H1 (cell line): Measurements from ENCODE around the gene CENPX. TPM values are rescaled to one million over a fixed set of nuclear protein-coding genes. Genes with fewer than 3 reads are reported as not detected.

ENCODE experiments used
- CTCF ChIA-PET: fragments of 300-600 bp; sonication (Branson Sonifier 250); formaldehyde crosslinking; loops from one replicate; lab custom pipeline; 2021; ENCODE audit not compliant: partially characterized antibody; lab: Charles Lee
- POLR2A ChIA-PET: fragments of 300-600 bp; sonication (Branson Sonifier 250); formaldehyde crosslinking; loops from one replicate; lab custom pipeline; 2021; ENCODE audit warnings: inconsistent platforms; ENCODE audit not compliant: partially characterized antibody; lab: Charles Lee
- DNase-seq, 2 experiments: peaks; one replicate each; pipeline versions ENCODE4 v3.0.0 to v3.0.0-alpha.2; 2010 to 2022; ENCODE audit warnings: low spot score in 2 of 2, low read depth in 1 of 2, mixed read lengths in 1 of 2
- FAIRE-seq: peaks from 2 replicates; lab custom pipeline; 2011; peaks lifted over from hg19 to GRCh38; lab: Jason Lieb, UNC
- H2AFZ ChIP-seq: 2 replicates; pipeline ENCODE4 v1.8.1; 2012; ENCODE audit warnings: low read length, inconsistent platforms
- H2AK5ac ChIP-seq: 2 replicates; pipeline ENCODE4 v1.6.1; 2013; ENCODE audit warnings: low read depth, low read length
- H2BK120ac ChIP-seq: replicated peaks from 2 replicates; pipeline ENCODE3; 2013; ENCODE audit warnings: low read depth, low read length, inconsistent platforms
- H2BK12ac ChIP-seq: 2 replicates; pipeline ENCODE4 v1.6.1; 2013; ENCODE audit warnings: low read depth, low read length
- H2BK15ac ChIP-seq: 2 replicates; pipeline ENCODE4 v1.6.1; 2013; ENCODE audit warnings: low read length
- H2BK20ac ChIP-seq: 2 replicates; pipeline ENCODE4 v1.6.1; 2013; ENCODE audit warnings: low read length
- H2BK5ac ChIP-seq: 2 replicates; pipeline ENCODE4 v1.6.1; 2013; ENCODE audit warnings: low read depth, low read length
- H3K14ac ChIP-seq: 2 replicates; pipeline ENCODE4 v1.6.1; 2013; ENCODE audit warnings: inconsistent platforms; ENCODE audit not compliant: insufficient read length
- H3K18ac ChIP-seq: 2 replicates; pipeline ENCODE4 v1.6.1; 2013; ENCODE audit warnings: low read length; ENCODE audit errors: extremely low read depth
- H3K23ac ChIP-seq: 2 replicates; pipeline ENCODE4 v1.6.1; 2013; ENCODE audit warnings: inconsistent platforms; ENCODE audit not compliant: insufficient read length
- H3K23me2 ChIP-seq: 2 replicates; pipeline ENCODE4 v1.6.1; 2013; ENCODE audit warnings: low read depth, low read length
- H3K27ac ChIP-seq: 2 replicates; pipeline ENCODE4 v1.6.1; 2011; ENCODE audit warnings: low read depth, low read length, inconsistent platforms
- H3K27me3 ChIP-seq, 4 experiments: replicated peaks in 1 of 4; 1 replicate in 1 of 4; 2 replicates in 3 of 4; pipeline versions ENCODE4 v1.6.1 to v1.8.1; 2011 to 2013; ENCODE audit warnings: low read length in 3 of 4, mild to moderate bottlenecking in 3 of 4, inconsistent platforms in 2 of 4, mixed read lengths in 2 of 4, moderate library complexity in 1 of 4; ENCODE audit not compliant: control insufficient read depth in 3 of 4, insufficient read depth in 3 of 4; ENCODE audit errors: extremely low read depth in 1 of 4
- H3K36me3 ChIP-seq, 4 experiments: 2 replicates each; pipeline versions ENCODE4 v1.6.1 to v1.8.1; 2011 to 2013; ENCODE audit warnings: mild to moderate bottlenecking in 4 of 4, low read length in 3 of 4, moderate library complexity in 2 of 4, control low read depth in 1 of 4, inconsistent platforms in 1 of 4; ENCODE audit not compliant: insufficient read depth in 4 of 4, control insufficient read depth in 2 of 4
- H3K4ac ChIP-seq: replicated peaks from 2 replicates; pipeline ENCODE3; 2013; ENCODE audit warnings: low read length, low read depth, mixed read lengths, inconsistent platforms; ENCODE audit not compliant: insufficient read length
- H3K4me1 ChIP-seq, 4 experiments: replicated peaks in 1 of 4; 1 replicate in 1 of 4; 2 replicates in 3 of 4; pipeline versions ENCODE4 v1.6.1 to v1.8.1; 2011 to 2013; ENCODE audit warnings: low read length in 3 of 4, inconsistent platforms in 2 of 4, mixed read lengths in 1 of 4; ENCODE audit not compliant: insufficient read depth in 4 of 4, control insufficient read depth in 3 of 4
- H3K4me2 ChIP-seq, 2 experiments: 2 replicates each; pipeline versions ENCODE4 v1.6.1 to v1.8.1; 2011 to 2013; ENCODE audit warnings: low read depth in 2 of 2, low read length in 2 of 2, control low read depth in 1 of 2, inconsistent platforms in 1 of 2, mild to moderate bottlenecking in 1 of 2; ENCODE audit not compliant: insufficient read depth in 1 of 2
- H3K4me3 ChIP-seq, 4 experiments: fragments of 200-600, 300-600 bp in 1 of 4; sonication (generic), shearing (Covaris generic), sonication (Bioruptor Twin) in 1 of 4; 2 replicates each; pipeline versions ENCODE4 v1.5.1 to v1.8.1; 2011 to 2016; ENCODE audit warnings: low read length in 4 of 4, low read depth in 3 of 4, control low read depth in 2 of 4, inconsistent platforms in 2 of 4, mild to moderate bottlenecking in 2 of 4, mixed read lengths in 1 of 4, moderate library complexity in 1 of 4; ENCODE audit not compliant: insufficient read depth in 2 of 4; ENCODE audit errors: extremely low read depth in 1 of 4
- H3K56ac ChIP-seq: replicated peaks from 2 replicates; pipeline ENCODE3; 2013; ENCODE audit warnings: low read depth, mild to moderate bottlenecking, mixed read lengths, low read length, inconsistent platforms; ENCODE audit not compliant: insufficient read length
- H3K79me1 ChIP-seq: 2 replicates; pipeline ENCODE4 v1.6.1; 2013; ENCODE audit warnings: low read depth, low read length, control low read depth
- H3K79me2 ChIP-seq, 2 experiments: 2 replicates each; pipeline versions ENCODE4 v1.6.1 to v1.8.1; 2012 to 2013; ENCODE audit warnings: low read length in 2 of 2, mild to moderate bottlenecking in 2 of 2, inconsistent platforms in 1 of 2; ENCODE audit not compliant: insufficient read depth in 2 of 2, control insufficient read depth in 1 of 2
- H3K9ac ChIP-seq, 4 experiments: replicated peaks in 1 of 4; 1 replicate in 1 of 4; 2 replicates in 3 of 4; pipeline versions ENCODE4 v1.6.1 to v1.8.1; 2011 to 2013; ENCODE audit warnings: low read depth in 3 of 4, low read length in 3 of 4, control low read depth in 2 of 4, mild to moderate bottlenecking in 2 of 4, moderate library complexity in 2 of 4, inconsistent platforms in 1 of 4; ENCODE audit errors: extremely low read depth in 1 of 4
- H3K9me3 ChIP-seq, 2 experiments: 2 replicates each; pipeline versions ENCODE4 v1.6.1 to v1.8.1; 2012 to 2013; ENCODE audit warnings: mild to moderate bottlenecking in 2 of 2, moderate library complexity in 2 of 2, control low read depth in 1 of 2, inconsistent platforms in 1 of 2, low read depth in 1 of 2, low read length in 1 of 2, mixed read lengths in 1 of 2; ENCODE audit not compliant: insufficient read depth in 2 of 2
- H4K20me1 ChIP-seq, 2 experiments: replicated peaks in 1 of 2; 2 replicates each; pipeline versions ENCODE3 to v1.8.1; 2011 to 2013; ENCODE audit warnings: inconsistent platforms in 2 of 2, low read length in 2 of 2, mild to moderate bottlenecking in 1 of 2; ENCODE audit not compliant: insufficient read depth in 2 of 2, control insufficient read depth in 1 of 2
- H4K5ac ChIP-seq: 2 replicates; pipeline ENCODE4 v1.6.1; 2013; ENCODE audit warnings: low read length, low read depth, mixed read lengths, inconsistent platforms; ENCODE audit not compliant: insufficient read length
- H4K8ac ChIP-seq: 2 replicates; pipeline ENCODE4 v1.8.0; 2013; ENCODE audit warnings: mild to moderate bottlenecking, moderate library complexity, low read length, inconsistent platforms; ENCODE audit not compliant: insufficient read depth; ENCODE audit errors: extremely low read depth
- H4K91ac ChIP-seq: replicated peaks from 2 replicates; pipeline ENCODE3; 2013; ENCODE audit warnings: low read length, mixed read lengths, inconsistent platforms; ENCODE audit not compliant: insufficient read length
- EGR1 ChIP-seq: IDR thresholded peaks from 2 replicates; pipeline ENCODE4 v1.6.1; 2011; ENCODE audit warnings: low read depth, low read length, borderline replicate concordance
- GTF2F1 ChIP-seq: IDR thresholded peaks from 2 replicates; pipeline ENCODE4 v1.6.1; 2012; ENCODE audit warnings: low read depth, low read length, improper control_type of control experiment, borderline replicate concordance
- HDAC2 ChIP-seq, 2 experiments: fragments of 300-600 bp in 1 of 2; sonication (generic) in 1 of 2; IDR thresholded peaks; 2 replicates each; pipeline ENCODE4 v1.6.1; 2011 to 2012; ENCODE audit warnings: low read depth in 2 of 2, low read length in 2 of 2, mild to moderate bottlenecking in 2 of 2, moderate library complexity in 2 of 2, borderline replicate concordance in 1 of 2, inconsistent platforms in 1 of 2
- JUN ChIP-seq: IDR thresholded peaks from 2 replicates; pipeline ENCODE4 v1.6.1; 2011; ENCODE audit warnings: low read depth, mild to moderate bottlenecking, improper control_type of control experiment, low read length
- NRF1 ChIP-seq: IDR thresholded peaks from 2 replicates; pipeline ENCODE4 v1.6.1; 2011; ENCODE audit warnings: mild to moderate bottlenecking, low read depth, low read length, improper control_type of control experiment
- PHF8 ChIP-seq: fragments of 200-600 bp; sonication (generic); conservative IDR thresholded peaks from 2 replicates; pipeline ENCODE4 v1.7.1; 2012; ENCODE audit warnings: low read depth, mild to moderate bottlenecking, inconsistent platforms, low read length, moderate library complexity
- POLR2AphosphoS5 ChIP-seq: IDR thresholded peaks from 2 replicates; pipeline ENCODE4 v1.6.1; 2011; ENCODE audit warnings: low read depth, low read length
- SIX5 ChIP-seq: IDR thresholded peaks from 2 replicates; pipeline ENCODE4 v1.6.1; 2011; ENCODE audit warnings: mild to moderate bottlenecking, low read depth, low read length
- SRF ChIP-seq: IDR thresholded peaks from 2 replicates; pipeline ENCODE4 v1.6.1; 2011; ENCODE audit warnings: mild to moderate bottlenecking, low read depth, low read length, moderate library complexity
- SUZ12 ChIP-seq: fragments of 200-600 bp; sonication (generic); IDR thresholded peaks from 2 replicates; pipeline ENCODE4 v1.6.1; 2012; ENCODE audit warnings: mild to moderate bottlenecking, inconsistent platforms, low read length, moderate library complexity, mixed read lengths
- WGBS, 2 experiments: shearing (Covaris generic) in 1 of 2; methylation state at CpG; one replicate each; pipeline versions ENCODE4 v1.1.6 to v1.1.7; 2013 to 2015; ENCODE audit warnings: low lambda C conversion rate in 2 of 2, mixed read lengths in 2 of 2, inconsistent platforms in 1 of 2, low coverage in 1 of 2, missing lambda C conversion rate in 1 of 2; ENCODE audit not compliant: insufficient replicate concordance in 2 of 2, insufficient coverage in 1 of 2, insufficient read length in 1 of 2; ENCODE audit errors: extremely low coverage in 1 of 2, missing lambda C conversion rate in 1 of 2; 5-methylcytosine and 5-hydroxymethylcytosine counted together
- polyA plus RNA-seq, 7 experiments: library from polyadenylated mRNA; depleted of rRNA in 3 of 7; stranded (reverse) in 5 of 7; unstranded in 2 of 7; fragments of >200 nt in 5 of 7; fragments of 200-250 nt in 2 of 7; gene quantifications; 1 replicate in 5 of 7; 2 replicates in 1 of 7; 4 replicates in 1 of 7; pipeline versions ENCODE4 v1.2.1 to v1.2.3, GENCODE V29; 2011 to 2013; ENCODE audit warnings: missing spikeins in 2 of 7, mixed read lengths in 2 of 7
- total RNA-seq: library from RNA; stranded (reverse); fragmentation: NEBNext Ultra II Directional; extraction: Animal tissue kit (Norgen Biotek cat#: 25700); gene quantifications from 2 replicates; pipeline ENCODE4 v1.2.1, GENCODE V29; 2021
- TF ChIP-seq, protein P1 (sequence below): IDR thresholded peaks from 2 replicates; pipeline ENCODE4 v1.6.1; 2011; ENCODE audit warnings: low read length, improper control_type of control experiment

The CENPX gene
- total and polyA plus RNA-seq, 2 of the 8 experiments (the other 6 are each of a cell fraction or from before 2014, with no cell fraction given) = 116 to 122 TPM

DNA sequence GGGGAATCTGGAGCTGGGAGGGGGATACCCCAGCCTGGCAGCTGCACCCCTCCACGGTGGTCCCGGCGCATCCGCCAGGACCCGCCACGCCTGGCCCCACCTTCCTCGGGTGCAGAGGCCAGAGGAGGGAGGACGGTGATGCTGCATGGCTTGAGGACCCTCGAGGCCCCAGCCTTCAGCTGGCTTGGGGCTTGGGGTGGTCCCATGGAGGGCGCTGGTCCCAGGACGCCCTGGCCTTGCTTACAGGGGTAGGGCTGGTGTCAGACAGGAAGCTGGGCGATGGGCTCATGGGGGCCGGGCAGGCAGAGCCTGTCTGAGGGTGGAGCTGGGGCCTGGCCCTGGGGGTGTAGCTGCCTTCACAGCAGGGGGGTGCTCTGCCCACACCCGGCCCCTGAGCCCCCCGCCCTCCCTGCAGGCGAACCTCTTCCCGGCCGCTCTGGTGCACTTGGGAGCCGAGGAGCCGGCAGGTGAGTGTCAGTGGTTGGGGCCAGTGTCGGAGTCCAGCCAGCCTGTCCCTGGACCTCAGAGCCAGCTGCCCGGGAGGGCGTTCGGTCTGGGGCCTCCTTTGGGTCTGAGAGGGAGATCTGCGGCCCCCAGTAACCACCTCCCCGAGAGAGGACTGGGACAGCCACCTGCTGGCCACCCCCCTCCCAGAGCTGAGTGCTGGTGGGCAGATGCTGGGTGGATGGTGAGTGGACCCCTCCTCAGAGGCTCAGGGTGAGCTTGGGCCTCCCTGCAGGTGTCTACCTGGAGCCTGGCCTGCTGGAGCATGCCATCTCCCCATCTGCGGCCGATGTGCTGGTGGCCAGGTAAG, 6.4 kb downstream of the CENPX start:
- CTCF ChIA-PET = interaction anchor here (1.1 to 2.7 kb wide), 6 partner anchors 11 to 146 kb away, joined by 3 to 20 read pairs (median 5); partner anchors contain the start of gene RAC3
- no peak overlapping the region for H3K56ac ChIP-seq
- no peak for TF ChIP-seq EGR1
- TF ChIP-seq NRF1 = no peak
- TF ChIP-seq, protein P1, sequence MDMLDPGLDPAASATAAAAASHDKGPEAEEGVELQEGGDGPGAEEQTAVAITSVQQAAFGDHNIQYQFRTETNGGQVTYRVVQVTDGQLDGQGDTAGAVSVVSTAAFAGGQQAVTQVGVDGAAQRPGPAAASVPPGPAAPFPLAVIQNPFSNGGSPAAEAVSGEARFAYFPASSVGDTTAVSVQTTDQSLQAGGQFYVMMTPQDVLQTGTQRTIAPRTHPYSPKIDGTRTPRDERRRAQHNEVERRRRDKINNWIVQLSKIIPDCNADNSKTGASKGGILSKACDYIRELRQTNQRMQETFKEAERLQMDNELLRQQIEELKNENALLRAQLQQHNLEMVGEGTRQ = no peak
- TF ChIP-seq SRF = no peak
- TF ChIP-seq HDAC2 (IDR thresholded peaks at IDR 0.05; ENCODE audit: borderline replicate concordance in 1 of 2, low read depth in 2 of 2, low read length in 2 of 2) = no peak
- TF ChIP-seq SIX5 = no peak
- no peak for TF ChIP-seq POLR2AphosphoS5
- TF ChIP-seq JUN = no peak
- no peak for TF ChIP-seq SUZ12
- TF ChIP-seq PHF8 = no peak
- TF ChIP-seq GTF2F1 = no peak

More for the DNA sequence above, 6.4 kb downstream of the CENPX start:
- H2AK5ac ChIP-seq = no peak overlapping the region
- no peak overlapping the region for H3K23ac ChIP-seq
- H3K9ac ChIP-seq = no peak overlapping the region
- H4K8ac ChIP-seq = peak overlapping the region; percentile 65
- no peak overlapping the region for H4K91ac ChIP-seq
- H3K23me2 ChIP-seq = no peaks in the 10 kb centered on the region
- H3K4me1 ChIP-seq = peaks cover 0 to under 1% (median 0%) of the 10 kb centered on the region in 4 experiments; a peak in 2 of 7 replicates
- no peak for DNase-seq
- no peaks in the 10 kb centered on the region for H3K27me3 ChIP-seq
- H2BK120ac ChIP-seq = no peak overlapping the region
- H2AFZ ChIP-seq = no peak overlapping the region
- no peaks in the 10 kb centered on the region; a peak in 2 of 8 replicates for H3K36me3 ChIP-seq
- H4K5ac ChIP-seq = no peak overlapping the region
- no peak overlapping the region; the same call in 1 of the 2 replicates for H2BK5ac ChIP-seq
- no peak overlapping the region for H2BK15ac ChIP-seq
- WGBS, 2 experiments = 88% methylated on average over 20 of the region's 28 CpGs; no CpG with 5 or more reads in 1 of the 2 experiments
- no peak overlapping the region for H3K4ac ChIP-seq
- H3K4me3 ChIP-seq = no peak overlapping the region
- H3K4me2 ChIP-seq = no peak overlapping the region
- no peak overlapping the region for H2BK20ac ChIP-seq
- no peaks in the 10 kb centered on the region for H3K9me3 ChIP-seq
- H3K18ac ChIP-seq = no peak overlapping the region
- H3K79me1 ChIP-seq = no peaks in the 10 kb centered on the region
- H2BK12ac ChIP-seq = no peak overlapping the region
- 0 out of 4 replicates have a peak, but pooled peaks cover 0 to under 1% of the 10 kb centered on the region in 2 experiments for H3K79me2 ChIP-seq
- POLR2A ChIA-PET = interaction anchor here (0.7 to 2.2 kb wide), 10 partner anchors 8 to 127 kb away, joined by 3 to 9 read pairs (median 4); partner anchors contain the start of gene FASN
- FAIRE-seq = no peak
- peaks cover 9 to 18% of the 10 kb centered on the region in 2 experiments for H4K20me1 ChIP-seq
- H3K14ac ChIP-seq = no peak overlapping the region
- H3K27ac ChIP-seq = no peak overlapping the region
